ENCODE data around the gene LARGE2. TPM values are rescaled to one million over a fixed set of nuclear protein-coding genes. Genes with fewer than 3 reads are reported as not detected.

The LARGE2 gene
- total and polyA plus RNA-seq, 9 of the 15 experiments (the other 6 are each of a cell fraction or from before 2014, with no cell fraction given) = 0.56 to 14.1 (median 6.6) TPM

DNA sequence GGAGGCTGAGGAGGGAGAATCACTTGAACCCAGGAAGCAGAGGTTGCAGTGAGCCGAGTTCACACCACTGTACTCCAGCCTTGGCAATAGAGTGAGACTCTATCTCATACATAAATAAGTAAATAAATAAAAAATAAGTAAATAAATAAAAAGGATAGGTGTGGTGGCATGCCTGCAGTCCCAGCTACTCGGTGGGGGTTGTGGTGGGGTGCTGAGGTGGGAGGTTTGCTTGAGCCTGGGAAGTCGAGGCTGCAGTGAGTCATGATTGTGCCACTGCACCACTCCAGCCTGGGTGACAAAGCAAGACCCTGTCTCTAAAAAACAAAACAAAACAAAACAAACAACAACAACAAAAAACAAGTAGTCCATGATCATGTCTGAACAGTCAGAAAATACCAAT is 3.1 kb downstream of the LARGE2 start:
- FAIRE-seq = no peak
- H3K4me1 ChIP-seq (replicated peaks in 1 of 2; ENCODE audit: control insufficient read depth in 2 of 2, insufficient read depth in 2 of 2, low read length in 2 of 2) = peaks cover 10 to 71% of the 10 kb centered on the region in 2 experiments
- no peak overlapping the region for H3K4me3 ChIP-seq
- intact Hi-C loops (cut with micrococcal nuclease) = no loop called here
- H3K9me3 ChIP-seq (replicated peaks; ENCODE audit: control insufficient read depth, insufficient read depth, low read depth, low read length) = no peaks in the 10 kb centered on the region
- POLR2A ChIA-PET = interaction anchor here (0.7 to 1.7 kb wide), 3 partner anchors 20 to 356 kb away, joined by 3 to 5 read pairs (median 3); no protein-coding TSS in a partner anchor
- no peak overlapping the region for H2AFZ ChIP-seq (ENCODE audit: low read depth, low read length)
- peaks cover 9% of the 10 kb centered on the region; the same call in 1 of the 3 replicates for H3K36me3 ChIP-seq (ENCODE audit: control insufficient read depth, insufficient read depth, low read length)
- H3K79me2 ChIP-seq (ENCODE audit: control insufficient read depth, insufficient read depth, low read length) = peaks cover 4% of the 10 kb centered on the region; the same call in 2 of the 3 replicates
- no peak overlapping the region for H3K27ac ChIP-seq (ENCODE audit: extremely low read depth, low read depth, low read length)
- H3K9me1 ChIP-seq (ENCODE audit: control insufficient read depth, insufficient read depth, low read length) = no peaks in the 10 kb centered on the region
- BruUV-seq (replicated peaks) = no TSS peak
- no peaks in the 10 kb centered on the region; the same call in none of the 2 replicates for H4K20me1 ChIP-seq (replicated peaks; ENCODE audit: control insufficient read depth, insufficient read depth, low read length)
- CTCF ChIA-PET (ENCODE audit: low intra/inter-chr PET ratio) = no interaction called here
- WGBS (ENCODE audit: insufficient coverage, low coverage, missing lambda C conversion rate) = 31% methylated on average over 3 of the region's 3 CpGs
- no peak overlapping the region for H3K4me2 ChIP-seq (ENCODE audit: insufficient read depth, low read length)
- H3K27me3 ChIP-seq (ENCODE audit: control insufficient read depth in 2 of 2, insufficient read depth in 2 of 2, low read length in 2 of 2) = no peaks in the 10 kb centered on the region
- in situ Hi-C loops (cut with MboI) = no loop called here
- no peak for DNase-seq (ENCODE audit: extremely low read depth in 1 of 4, low spot score in 3 of 4)
- no peak for ATAC-seq
- TF ChIP-seq, protein P1, sequence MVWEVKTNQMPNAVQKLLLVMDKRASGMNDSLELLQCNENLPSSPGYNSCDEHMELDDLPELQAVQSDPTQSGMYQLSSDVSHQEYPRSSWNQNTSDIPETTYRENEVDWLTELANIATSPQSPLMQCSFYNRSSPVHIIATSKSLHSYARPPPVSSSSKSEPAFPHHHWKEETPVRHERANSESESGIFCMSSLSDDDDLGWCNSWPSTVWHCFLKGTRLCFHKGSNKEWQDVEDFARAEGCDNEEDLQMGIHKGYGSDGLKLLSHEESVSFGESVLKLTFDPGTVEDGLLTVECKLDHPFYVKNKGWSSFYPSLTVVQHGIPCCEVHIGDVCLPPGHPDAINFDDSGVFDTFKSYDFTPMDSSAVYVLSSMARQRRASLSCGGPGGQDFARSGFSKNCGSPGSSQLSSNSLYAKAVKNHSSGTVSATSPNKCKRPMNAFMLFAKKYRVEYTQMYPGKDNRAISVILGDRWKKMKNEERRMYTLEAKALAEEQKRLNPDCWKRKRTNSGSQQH (CRISPR knock-in tag; IDR thresholded peaks at IDR 0.05) = no peak
- no peak for TF ChIP-seq KDM5B (IDR thresholded peaks at IDR 0.05; ENCODE audit: insufficient replicate concordance, low read depth, low read length)
- TF ChIP-seq, protein P2, sequence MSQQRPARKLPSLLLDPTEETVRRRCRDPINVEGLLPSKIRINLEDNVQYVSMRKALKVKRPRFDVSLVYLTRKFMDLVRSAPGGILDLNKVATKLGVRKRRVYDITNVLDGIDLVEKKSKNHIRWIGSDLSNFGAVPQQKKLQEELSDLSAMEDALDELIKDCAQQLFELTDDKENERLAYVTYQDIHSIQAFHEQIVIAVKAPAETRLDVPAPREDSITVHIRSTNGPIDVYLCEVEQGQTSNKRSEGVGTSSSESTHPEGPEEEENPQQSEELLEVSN (IDR thresholded peaks at IDR 0.05; ENCODE audit: borderline replicate concordance in 1 of 2, extremely low read depth in 1 of 2, insufficient read depth in 1 of 2, insufficient read length in 1 of 2, low read depth in 1 of 2, low read length in 1 of 2, poor library complexity in 1 of 2, severe bottlenecking in 1 of 2) = no peak
- TF ChIP-seq, protein P3, sequence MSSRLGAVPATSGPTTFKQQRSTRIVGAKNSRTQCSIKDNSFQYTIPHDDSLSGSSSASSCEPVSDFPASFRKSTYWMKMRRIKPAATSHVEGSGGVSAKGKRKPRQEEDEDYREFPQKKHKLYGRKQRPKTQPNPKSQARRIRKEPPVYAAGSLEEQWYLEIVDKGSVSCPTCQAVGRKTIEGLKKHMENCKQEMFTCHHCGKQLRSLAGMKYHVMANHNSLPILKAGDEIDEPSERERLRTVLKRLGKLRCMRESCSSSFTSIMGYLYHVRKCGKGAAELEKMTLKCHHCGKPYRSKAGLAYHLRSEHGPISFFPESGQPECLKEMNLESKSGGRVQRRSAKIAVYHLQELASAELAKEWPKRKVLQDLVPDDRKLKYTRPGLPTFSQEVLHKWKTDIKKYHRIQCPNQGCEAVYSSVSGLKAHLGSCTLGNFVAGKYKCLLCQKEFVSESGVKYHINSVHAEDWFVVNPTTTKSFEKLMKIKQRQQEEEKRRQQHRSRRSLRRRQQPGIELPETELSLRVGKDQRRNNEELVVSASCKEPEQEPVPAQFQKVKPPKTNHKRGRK (tag; IDR thresholded peaks at IDR 0.05) = no peak
- H3K9ac ChIP-seq (ENCODE audit: insufficient read depth in 1 of 2, low read depth in 2 of 2, low read length in 2 of 2) = no peak overlapping the region

All from K562 (cell line).